D721Med (cell line): ENCODE measurements around the gene SMTNL1.
A peak's percentile ranks its signal among the peaks of the same experiment; 100 is the strongest.

Source experiments
- DNase-seq: peaks from one replicate; pipeline ENCODE4 v3.0.0; 2011; ENCODE audit warnings: low spot score; ENCODE audit not compliant: insufficient read length
- FAIRE-seq: peaks from 2 replicates; lab custom pipeline; 2011; peaks lifted over from hg19 to GRCh38; lab: Jason Lieb, UNC
- TF ChIP-seq, protein P1 (sequence below): IDR thresholded peaks from 2 replicates; pipeline ENCODE4 v1.5.1; 2012; ENCODE audit warnings: mild to moderate bottlenecking, control low read depth; ENCODE audit not compliant: insufficient read depth; ENCODE audit errors: missing control alignments

SMTNL1 gene

DNA sequence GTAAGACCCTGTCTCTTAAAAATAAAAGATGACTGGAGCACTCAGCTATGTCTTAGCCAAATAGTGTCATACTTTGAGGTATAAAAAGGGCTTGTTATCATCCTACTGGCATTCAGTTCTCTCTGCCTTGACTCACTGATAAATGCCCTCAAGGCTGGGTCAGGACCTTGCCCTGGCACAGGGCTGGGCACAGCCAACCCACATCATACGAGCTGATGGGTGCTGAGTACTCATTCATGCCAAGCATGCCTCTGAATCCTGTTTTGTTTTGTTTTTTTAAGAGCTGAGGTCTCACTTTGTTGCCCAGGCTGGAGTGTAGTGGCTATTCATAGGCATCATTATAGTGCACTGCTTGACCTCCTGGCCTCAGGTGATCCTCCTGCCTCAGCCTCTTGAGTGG lies 1.9 kb downstream of the SMTNL1 start:
- TF ChIP-seq, protein P1, sequence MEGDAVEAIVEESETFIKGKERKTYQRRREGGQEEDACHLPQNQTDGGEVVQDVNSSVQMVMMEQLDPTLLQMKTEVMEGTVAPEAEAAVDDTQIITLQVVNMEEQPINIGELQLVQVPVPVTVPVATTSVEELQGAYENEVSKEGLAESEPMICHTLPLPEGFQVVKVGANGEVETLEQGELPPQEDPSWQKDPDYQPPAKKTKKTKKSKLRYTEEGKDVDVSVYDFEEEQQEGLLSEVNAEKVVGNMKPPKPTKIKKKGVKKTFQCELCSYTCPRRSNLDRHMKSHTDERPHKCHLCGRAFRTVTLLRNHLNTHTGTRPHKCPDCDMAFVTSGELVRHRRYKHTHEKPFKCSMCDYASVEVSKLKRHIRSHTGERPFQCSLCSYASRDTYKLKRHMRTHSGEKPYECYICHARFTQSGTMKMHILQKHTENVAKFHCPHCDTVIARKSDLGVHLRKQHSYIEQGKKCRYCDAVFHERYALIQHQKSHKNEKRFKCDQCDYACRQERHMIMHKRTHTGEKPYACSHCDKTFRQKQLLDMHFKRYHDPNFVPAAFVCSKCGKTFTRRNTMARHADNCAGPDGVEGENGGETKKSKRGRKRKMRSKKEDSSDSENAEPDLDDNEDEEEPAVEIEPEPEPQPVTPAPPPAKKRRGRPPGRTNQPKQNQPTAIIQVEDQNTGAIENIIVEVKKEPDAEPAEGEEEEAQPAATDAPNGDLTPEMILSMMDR = no peak
- FAIRE-seq = no peak
- no peak for DNase-seq

- DNase-seq (no peak), FAIRE-seq (no peak)
- TF ChIP-seq, protein P1 = no peak
Observed at GRCh38 chr11:57541169-57541568, 3.8 kb downstream of the SMTNL1 start.

DNA sequence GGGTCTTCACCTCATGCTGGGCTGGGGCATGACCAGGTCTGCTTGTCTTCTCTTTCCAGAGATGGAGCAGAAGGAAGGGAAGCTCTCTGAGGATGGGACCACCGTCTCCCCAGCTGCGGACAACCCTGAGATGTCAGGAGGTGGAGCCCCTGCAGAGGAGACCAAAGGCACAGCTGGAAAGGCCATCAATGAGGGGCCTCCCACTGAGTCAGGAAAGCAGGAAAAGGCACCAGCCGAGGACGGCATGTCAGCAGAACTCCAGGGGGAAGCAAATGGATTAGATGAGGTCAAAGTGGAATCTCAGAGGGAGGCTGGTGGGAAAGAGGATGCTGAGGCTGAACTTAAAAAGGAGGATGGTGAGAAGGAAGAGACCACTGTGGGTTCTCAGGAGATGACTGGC lies 5.2 kb downstream of the SMTNL1 start:
- TF ChIP-seq, protein P1 = no peak
- no peak for DNase-seq

DNA sequence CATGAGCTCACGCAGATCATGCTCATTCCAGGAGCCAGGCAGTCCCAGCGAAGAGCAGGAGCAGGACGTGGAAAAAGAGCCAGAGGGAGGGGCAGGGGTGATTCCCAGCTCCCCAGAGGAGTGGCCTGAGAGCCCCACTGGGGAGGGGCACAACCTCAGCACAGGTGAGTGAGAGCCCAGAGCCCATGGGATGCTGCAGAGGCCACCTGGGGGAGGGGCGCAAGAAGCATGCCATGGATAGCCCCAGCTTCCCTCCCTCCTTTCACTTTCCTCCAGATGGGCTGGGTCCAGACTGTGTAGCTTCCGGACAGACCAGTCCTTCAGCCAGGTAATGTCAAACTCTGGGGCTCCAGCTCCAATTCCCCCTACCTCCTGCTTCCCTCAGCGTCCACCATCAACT lies 6.2 kb downstream of the SMTNL1 start:
- TF ChIP-seq, protein P1 = no peak
- DNase-seq (no peak), FAIRE-seq (no peak)

More for the DNA sequence above, 5.2 kb downstream of the SMTNL1 start:
- FAIRE-seq = no peak

DNA sequence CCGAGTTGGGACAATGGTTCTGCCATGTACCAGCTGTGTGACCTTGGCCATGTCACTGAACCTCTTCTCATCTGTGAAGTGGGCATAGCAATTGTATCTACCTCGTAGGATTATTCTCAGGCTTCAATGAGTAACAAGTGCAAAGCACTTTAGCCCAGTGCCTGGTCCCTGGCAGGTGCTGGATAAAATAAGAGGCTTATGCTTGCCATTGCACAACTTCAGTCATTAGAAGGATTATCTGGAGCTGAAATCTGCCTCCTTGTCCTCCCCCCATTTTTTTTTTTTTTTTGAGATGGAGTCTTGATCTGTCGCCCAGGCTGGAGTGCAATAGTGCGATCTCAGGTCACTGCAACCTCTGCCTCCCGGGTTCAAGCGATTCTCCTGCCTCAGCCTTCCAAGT lies 7.2 kb downstream of the SMTNL1 start:
- peak; percentile 92 for FAIRE-seq

DNA sequence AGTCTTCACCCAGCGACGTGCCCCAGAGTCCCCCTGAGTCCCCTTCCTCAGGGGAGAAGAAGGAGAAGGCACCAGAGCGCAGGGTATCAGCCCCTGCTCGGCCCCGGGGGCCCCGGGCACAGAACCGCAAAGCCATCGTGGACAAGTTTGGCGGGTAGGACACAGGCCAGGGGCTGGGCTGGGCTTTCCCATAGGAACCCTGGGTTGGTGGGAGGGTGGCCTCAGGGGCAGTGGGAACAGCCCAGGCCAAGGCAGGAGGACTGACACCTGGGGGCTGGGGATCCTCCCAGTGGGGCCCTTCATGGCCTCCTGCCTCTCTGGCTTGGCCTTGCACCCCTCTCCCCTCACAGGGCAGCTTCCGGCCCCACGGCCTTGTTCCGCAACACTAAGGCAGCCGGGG lies 8.5 kb downstream of the SMTNL1 start:
- DNase-seq = no peak

More for the DNA sequence above, 7.2 kb downstream of the SMTNL1 start:
- TF ChIP-seq, protein P1 = no peak
- DNase-seq = peak; percentile 95

DNA sequence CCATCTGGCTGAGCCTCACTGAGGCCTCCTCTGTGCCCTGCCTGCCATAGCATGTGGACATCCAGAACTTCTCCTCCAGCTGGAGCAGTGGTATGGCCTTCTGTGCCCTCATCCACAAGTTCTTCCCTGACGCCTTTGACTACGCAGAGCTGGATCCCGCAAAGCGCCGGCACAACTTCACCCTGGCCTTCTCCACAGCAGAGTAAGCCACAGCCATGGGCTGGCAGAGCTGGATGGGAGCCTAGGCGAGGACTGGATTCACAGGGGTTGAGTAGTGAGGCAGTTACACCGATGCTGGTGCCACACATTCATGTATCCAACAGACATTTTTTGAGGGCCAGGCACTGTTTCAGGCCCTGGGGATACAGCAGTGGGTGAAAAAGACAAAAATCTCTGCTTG lies 9.1 kb downstream of the SMTNL1 start:
- no peak for DNase-seq
- TF ChIP-seq, protein P1 = no peak
- no peak for FAIRE-seq

More for the DNA sequence above, 8.5 kb downstream of the SMTNL1 start:
- TF ChIP-seq, protein P1 = no peak
- no peak for FAIRE-seq
